K562 (cell line): ENCODE data around the gene MAGIX.

Experiments
- FOSL1 ChIP-seq: fragments of 200-800 bp; sonication (Bioruptor generic); conservative IDR thresholded peaks from 2 replicates; pipeline ENCODE4 v1.6.1; 2016; ENCODE audit warnings: missing genetic modification characterization, missing compliant biosample characterization
- KDM1A ChIP-seq, 2 experiments: fragments of 450-650 bp; IDR thresholded peaks; 2 replicates each; pipeline ENCODE4 v1.6.1; 2016; ENCODE audit warnings: mild to moderate bottlenecking in 2 of 2
- SETDB1 ChIP-seq: IDR thresholded peaks from one replicate; pipeline ENCODE4 v1.6.1; 2012; ENCODE audit warnings: low read length, control low read depth, inconsistent platforms
- ZNF551 ChIP-seq: fragments of 250-450 bp; sonication (Bioruptor Pico); IDR thresholded peaks from 2 replicates; pipeline ENCODE4 v1.5.0; 2021; ENCODE audit warnings: mild to moderate bottlenecking, moderate library complexity
- TF ChIP-seq, protein P1 (sequence below), 3 experiments: IDR thresholded peaks in 2 of 3; conservative IDR thresholded peaks in 1 of 3; 2 replicates each; pipeline ENCODE4 v1.5.1; 2011 to 2012; ENCODE audit warnings: low read length in 3 of 3, mild to moderate bottlenecking in 3 of 3, control low read depth in 2 of 3, improper control_type of control experiment in 1 of 3, inconsistent platforms in 1 of 3, low read depth in 1 of 3, mixed read lengths in 1 of 3, moderate library complexity in 1 of 3; ENCODE audit not compliant: insufficient read depth in 2 of 3

GRCh38 chrX:49192722-49193328 is 30.3 kb downstream of the MAGIX start:
- TF ChIP-seq FOSL1, result no peak
- no peak for TF ChIP-seq SETDB1
- TF ChIP-seq ZNF551 (CRISPR knock-in tag), result no peak
- TF ChIP-seq KDM1A (IDR thresholded peaks at IDR 0.05), result no peak
- TF ChIP-seq, protein P1, sequence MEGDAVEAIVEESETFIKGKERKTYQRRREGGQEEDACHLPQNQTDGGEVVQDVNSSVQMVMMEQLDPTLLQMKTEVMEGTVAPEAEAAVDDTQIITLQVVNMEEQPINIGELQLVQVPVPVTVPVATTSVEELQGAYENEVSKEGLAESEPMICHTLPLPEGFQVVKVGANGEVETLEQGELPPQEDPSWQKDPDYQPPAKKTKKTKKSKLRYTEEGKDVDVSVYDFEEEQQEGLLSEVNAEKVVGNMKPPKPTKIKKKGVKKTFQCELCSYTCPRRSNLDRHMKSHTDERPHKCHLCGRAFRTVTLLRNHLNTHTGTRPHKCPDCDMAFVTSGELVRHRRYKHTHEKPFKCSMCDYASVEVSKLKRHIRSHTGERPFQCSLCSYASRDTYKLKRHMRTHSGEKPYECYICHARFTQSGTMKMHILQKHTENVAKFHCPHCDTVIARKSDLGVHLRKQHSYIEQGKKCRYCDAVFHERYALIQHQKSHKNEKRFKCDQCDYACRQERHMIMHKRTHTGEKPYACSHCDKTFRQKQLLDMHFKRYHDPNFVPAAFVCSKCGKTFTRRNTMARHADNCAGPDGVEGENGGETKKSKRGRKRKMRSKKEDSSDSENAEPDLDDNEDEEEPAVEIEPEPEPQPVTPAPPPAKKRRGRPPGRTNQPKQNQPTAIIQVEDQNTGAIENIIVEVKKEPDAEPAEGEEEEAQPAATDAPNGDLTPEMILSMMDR (IDR thresholded peaks at IDR 0.05 in 2 of 3, conservative IDR thresholded peaks at IDR 0.05 in 1 of 3; ENCODE audit: insufficient read depth in 2 of 3, low read depth in 1 of 3, low read length in 3 of 3), result peak; percentile 57 to 80 (median 64)
